NT2/D1 (cell line): ENCODE data around the gene RAB40C.
A peak's percentile ranks its signal among the peaks of the same experiment; 100 is the strongest.

Experiments used
- DNase-seq: peaks from one replicate; pipeline ENCODE4 v3.0.0-alpha.2; 2011; ENCODE audit warnings: low read depth, low spot score
- H3K27me3 ChIP-seq: 2 replicates; pipeline ENCODE4 v1.6.0; 2011; ENCODE audit warnings: mild to moderate bottlenecking; ENCODE audit not compliant: insufficient read length, insufficient read depth
- H3K36me3 ChIP-seq: 2 replicates; pipeline ENCODE4 v1.6.1; 2011; ENCODE audit warnings: mild to moderate bottlenecking, low read length, mixed read lengths; ENCODE audit not compliant: insufficient read depth, insufficient read length
- H3K4me1 ChIP-seq: 2 replicates; pipeline ENCODE4 v1.5.1; 2011; ENCODE audit not compliant: insufficient read depth, insufficient read length
- H3K4me3 ChIP-seq: 2 replicates; pipeline ENCODE4 v1.5.1; 2011; ENCODE audit warnings: low read depth; ENCODE audit not compliant: insufficient read length
- H3K9ac ChIP-seq: 2 replicates; pipeline ENCODE4 v1.6.0; 2011; ENCODE audit warnings: low read depth; ENCODE audit not compliant: insufficient read length
- H3K9me3 ChIP-seq: 2 replicates; pipeline ENCODE4 v1.5.1; 2011; ENCODE audit warnings: mild to moderate bottlenecking, low read length; ENCODE audit not compliant: insufficient read depth
- SUZ12 ChIP-seq: IDR thresholded peaks from 2 replicates; pipeline ENCODE4 v1.6.1; 2011; ENCODE audit not compliant: insufficient read length, insufficient read depth; ENCODE audit errors: extremely low read depth
- YY1 ChIP-seq: IDR thresholded peaks from 2 replicates; pipeline ENCODE4 v1.6.1; 2011; ENCODE audit not compliant: insufficient read length, insufficient read depth
- ZNF274 ChIP-seq: IDR thresholded peaks from 2 replicates; pipeline ENCODE4 v1.6.1; 2011; ENCODE audit warnings: mild to moderate bottlenecking, low read depth, low read length

RAB40C gene

GRCh38 chr16:668519-669171 lies 78.8 kb downstream of the RAB40C start:
- TF ChIP-seq YY1 = no peak
- no peak for TF ChIP-seq SUZ12
- no peak for TF ChIP-seq ZNF274
- no peaks in the 10 kb centered on the region for H3K9me3 ChIP-seq
- no peak for DNase-seq
- no peaks in the 10 kb centered on the region for H3K27me3 ChIP-seq
- peaks cover 76% of the 10 kb centered on the region for H3K36me3 ChIP-seq
- peaks cover 19% of the 10 kb centered on the region for H3K4me1 ChIP-seq
- H3K9ac ChIP-seq = peak overlapping the region; percentile 98
- H3K4me3 ChIP-seq = peak overlapping the region; percentile 96

GRCh38 chr16:669666-670065 lies 79.8 kb downstream of the RAB40C start:
- Histone ChIP-seq H3K9ac (peak overlapping the region; percentile 98), H3K36me3 (peaks cover 79% of the 10 kb centered on the region)
- no peak for DNase-seq

GRCh38 chr16:670485-671352 lies 80.9 kb downstream of the RAB40C start:
- Histone ChIP-seq H3K4me1 (peaks cover 34% of the 10 kb centered on the region), H3K9ac (no peak overlapping the region), H3K4me3 (peak overlapping the region; percentile 1), H3K27me3 (peaks cover 2% of the 10 kb centered on the region), H3K9me3 (no peaks in the 10 kb centered on the region), H3K36me3 (peaks cover 79% of the 10 kb centered on the region)
- TF ChIP-seq ZNF274 = no peak
- no peak for TF ChIP-seq SUZ12
- no peak for TF ChIP-seq YY1
- DNase-seq = no peak

More at GRCh38 chr16:669666-670065, 79.8 kb downstream of the RAB40C start:
- Histone ChIP-seq H3K9me3 (no peaks in the 10 kb centered on the region), H3K27me3 (no peaks in the 10 kb centered on the region), H3K4me3 (no peak overlapping the region), H3K4me1 (peaks cover 24% of the 10 kb centered on the region)
- TF ChIP-seq YY1 (no peak), ZNF274 (no peak), SUZ12 (no peak)

GRCh38 chr16:671353-672131 lies 81.7 kb downstream of the RAB40C start:
- peaks cover 9% of the 10 kb centered on the region for H3K27me3 ChIP-seq
- TF ChIP-seq SUZ12 (no peak), ZNF274 (no peak), YY1 (no peak)
- H3K36me3 ChIP-seq = peaks cover 71% of the 10 kb centered on the region
- H3K4me1 ChIP-seq = peaks cover 34% of the 10 kb centered on the region
- no peak overlapping the region for H3K9ac ChIP-seq
- H3K4me3 ChIP-seq = peak overlapping the region; percentile 1
- H3K9me3 ChIP-seq = no peaks in the 10 kb centered on the region
- DNase-seq = no peak

GRCh38 chr16:672371-672770 lies 82.5 kb downstream of the RAB40C start:
- H3K4me1 ChIP-seq = peaks cover 33% of the 10 kb centered on the region
- H3K9ac ChIP-seq = no peak overlapping the region
- H3K9me3 ChIP-seq = no peaks in the 10 kb centered on the region
- H3K4me3 ChIP-seq = no peak overlapping the region
- no peak for DNase-seq
- H3K36me3 ChIP-seq = peaks cover 65% of the 10 kb centered on the region
- no peak for TF ChIP-seq ZNF274
- TF ChIP-seq SUZ12 = no peak
- TF ChIP-seq YY1 = no peak
- H3K27me3 ChIP-seq = peaks cover 11% of the 10 kb centered on the region

GRCh38 chr16:672851-673250 lies 83.0 kb downstream of the RAB40C start:
- H3K9me3 ChIP-seq = no peaks in the 10 kb centered on the region
- no peak overlapping the region for H3K9ac ChIP-seq
- H3K36me3 ChIP-seq = peaks cover 64% of the 10 kb centered on the region
- TF ChIP-seq SUZ12 (no peak), YY1 (no peak), ZNF274 (no peak)
- H3K27me3 ChIP-seq = peaks cover 11% of the 10 kb centered on the region
- DNase-seq = no peak
- no peak overlapping the region for H3K4me3 ChIP-seq
- H3K4me1 ChIP-seq = peaks cover 30% of the 10 kb centered on the region
